Epithelial cell of proximal tubule (primary cell): Measurements from ENCODE around the gene ANXA3. TPM values are rescaled to one million over a fixed set of nuclear protein-coding genes. Genes with fewer than 3 reads are reported as not detected.

Source experiments
- DNase-seq: peaks from one replicate; pipeline ENCODE4 v3.0.0-alpha.2; 2011; ENCODE audit warnings: low read depth
- H3K4me3 ChIP-seq: 2 replicates; pipeline ENCODE4 v1.5.1; 2011; ENCODE audit warnings: low read depth, mild to moderate bottlenecking, low read length
- total RNA-seq: library from RNA; depleted of rRNA; stranded (reverse); fragments of >200 nt; gene quantifications from 2 replicates; pipeline ENCODE4 v1.2.3, GENCODE V29; 2015
- TF ChIP-seq, protein P1 (sequence below): conservative IDR thresholded peaks from 2 replicates; pipeline ENCODE4 v1.5.1; 2012; ENCODE audit warnings: low read depth, mild to moderate bottlenecking, low read length

ANXA3 gene
- total RNA-seq, 1 donor from 2014 or later, result 354 TPM

DNA sequence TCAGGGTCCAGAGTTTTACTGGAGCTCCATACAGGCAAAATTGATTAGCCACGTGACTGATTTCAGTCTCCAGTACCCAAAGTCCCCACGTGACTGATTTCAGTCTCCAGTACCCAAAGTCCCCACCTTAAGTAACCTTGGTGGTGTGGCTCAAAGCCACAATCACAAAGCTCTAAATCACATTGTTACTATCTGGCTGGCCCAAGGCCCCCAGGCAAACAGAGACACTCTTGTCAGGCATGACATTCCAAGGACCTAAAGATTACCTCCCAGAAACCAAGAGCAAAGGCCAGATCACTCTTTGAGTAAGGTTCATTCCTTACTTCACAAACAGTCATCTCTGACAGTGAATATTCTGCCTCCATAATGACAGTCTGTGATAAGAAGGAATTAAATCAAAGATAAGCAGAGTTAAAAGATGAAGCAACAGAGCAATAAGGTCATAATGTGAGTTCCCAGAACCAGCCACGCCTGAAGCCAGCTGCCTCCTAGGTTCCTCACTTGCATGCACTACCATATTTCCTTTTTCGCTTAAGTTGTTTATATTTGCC lies 78.5 kb downstream of the ANXA3 start:
- DNase-seq, result no peak
- TF ChIP-seq, protein P1, sequence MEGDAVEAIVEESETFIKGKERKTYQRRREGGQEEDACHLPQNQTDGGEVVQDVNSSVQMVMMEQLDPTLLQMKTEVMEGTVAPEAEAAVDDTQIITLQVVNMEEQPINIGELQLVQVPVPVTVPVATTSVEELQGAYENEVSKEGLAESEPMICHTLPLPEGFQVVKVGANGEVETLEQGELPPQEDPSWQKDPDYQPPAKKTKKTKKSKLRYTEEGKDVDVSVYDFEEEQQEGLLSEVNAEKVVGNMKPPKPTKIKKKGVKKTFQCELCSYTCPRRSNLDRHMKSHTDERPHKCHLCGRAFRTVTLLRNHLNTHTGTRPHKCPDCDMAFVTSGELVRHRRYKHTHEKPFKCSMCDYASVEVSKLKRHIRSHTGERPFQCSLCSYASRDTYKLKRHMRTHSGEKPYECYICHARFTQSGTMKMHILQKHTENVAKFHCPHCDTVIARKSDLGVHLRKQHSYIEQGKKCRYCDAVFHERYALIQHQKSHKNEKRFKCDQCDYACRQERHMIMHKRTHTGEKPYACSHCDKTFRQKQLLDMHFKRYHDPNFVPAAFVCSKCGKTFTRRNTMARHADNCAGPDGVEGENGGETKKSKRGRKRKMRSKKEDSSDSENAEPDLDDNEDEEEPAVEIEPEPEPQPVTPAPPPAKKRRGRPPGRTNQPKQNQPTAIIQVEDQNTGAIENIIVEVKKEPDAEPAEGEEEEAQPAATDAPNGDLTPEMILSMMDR, result no peak
- H3K4me3 ChIP-seq, result no peak overlapping the region

- TF ChIP-seq, protein P1, result no peak
- no peak for DNase-seq
- no peak overlapping the region for H3K4me3 ChIP-seq
Observed at GRCh38 chr4:78630615-78631014, 79.0 kb downstream of the ANXA3 start.

- TF ChIP-seq, protein P1, result no peak
- no peak for DNase-seq
- H3K4me3 ChIP-seq, result no peak overlapping the region
Observed at GRCh38 chr4:78634011-78634664, 82.6 kb downstream of the ANXA3 start.

GRCh38 chr4:78638337-78639172 lies 87.0 kb downstream of the ANXA3 start:
- TF ChIP-seq, protein P1, result no peak
- no peak for DNase-seq
- no peak overlapping the region for H3K4me3 ChIP-seq

GRCh38 chr4:78640714-78641113 lies 89.1 kb downstream of the ANXA3 start:
- no peak overlapping the region for H3K4me3 ChIP-seq
- DNase-seq, result no peak
- TF ChIP-seq, protein P1, result no peak

DNA sequence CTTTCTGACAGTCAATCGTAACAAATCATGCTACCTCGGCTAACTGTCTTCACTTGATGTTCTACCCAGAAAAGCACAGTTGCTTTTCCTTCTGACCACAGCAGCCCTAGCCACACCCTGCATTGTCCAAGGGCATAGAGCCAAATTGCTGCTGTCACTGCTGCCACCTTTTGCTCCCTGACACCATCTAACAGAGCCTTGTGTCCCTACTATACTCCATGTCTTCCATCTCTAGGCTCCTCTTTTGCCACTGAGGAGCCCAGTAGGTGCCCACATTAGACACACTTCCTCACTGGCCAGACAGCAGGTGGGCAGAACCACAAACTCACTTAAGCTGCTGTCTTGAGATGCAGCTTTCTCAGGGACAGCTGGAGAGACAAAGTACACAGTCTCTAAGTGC lies 91.4 kb downstream of the ANXA3 start:
- DNase-seq, result no peak
- no peak overlapping the region for H3K4me3 ChIP-seq
- TF ChIP-seq, protein P1, result no peak
